ENCODE data around the gene TBPL1.

DNA sequence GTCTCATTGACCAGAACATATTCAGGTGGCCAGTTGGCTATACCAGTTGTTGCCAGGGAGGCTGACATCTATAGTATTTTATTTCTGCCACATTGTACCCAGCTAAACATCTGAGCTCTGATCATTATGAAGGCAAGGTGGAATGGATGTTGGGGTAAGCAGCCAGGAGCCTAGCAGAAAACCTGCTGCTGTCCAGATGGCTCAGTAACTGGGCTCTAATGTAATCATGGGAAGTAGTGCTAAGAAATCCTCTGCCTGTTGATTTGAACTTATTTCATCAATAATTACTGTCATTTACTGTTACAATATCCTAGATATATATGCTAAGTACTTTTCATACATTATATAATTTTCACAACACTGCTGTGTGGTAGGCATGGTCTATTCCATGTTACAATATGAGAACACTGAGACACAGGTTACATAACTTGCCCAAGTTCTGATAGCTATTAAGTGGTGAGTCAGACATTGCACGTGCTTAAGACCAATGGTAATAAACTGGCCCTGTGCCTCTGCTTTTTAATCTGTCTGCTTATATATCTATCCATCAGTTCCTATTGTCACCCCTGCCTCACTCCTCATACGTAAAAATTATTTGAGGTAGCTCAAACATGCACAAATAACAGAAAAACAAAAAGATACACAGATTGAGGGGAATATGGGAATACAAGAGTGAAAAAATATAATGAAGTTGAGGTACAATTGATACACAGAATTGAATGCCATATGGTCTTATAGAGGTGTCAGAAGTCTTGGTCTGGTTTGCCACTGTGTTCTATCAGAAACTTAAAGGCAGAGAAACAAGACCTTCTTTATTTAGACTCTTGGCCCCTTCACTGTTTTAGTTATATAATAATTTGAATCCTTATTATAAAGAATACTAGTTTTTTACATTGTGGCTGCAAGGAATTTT is 25.2 kb downstream of the TBPL1 start:
- no peak for TF ChIP-seq CTCF (IDR thresholded peaks at IDR 0.05)
- TF ChIP-seq POLR2A (IDR thresholded peaks at IDR 0.05): no peak

All from tibial nerve (tissue), 3 donors.